SJCRH30 (cell line): Measurements from ENCODE around the gene ARFGAP1. TPM values are rescaled to one million over a fixed set of nuclear protein-coding genes. Genes with fewer than 3 reads are reported as not detected.
"Not testable (repeated sequence)": the region's sequence is repeated elsewhere in the genome, so short reads cannot be mapped to it uniquely, and the experiment has no call there.

Source experiments
- DNase-seq, 2 experiments: peaks; one replicate each; pipeline ENCODE4 v3.0.0-alpha.2; 2015 to 2020
- H3K27ac ChIP-seq: fragments of 250-450 bp; sonication (Bioruptor Pico); 2 replicates; pipeline ENCODE4 v1.5.1; 2020; ENCODE audit warnings: mild to moderate bottlenecking, moderate library complexity
- H3K27me3 ChIP-seq: fragments of 250-450 bp; sonication (Bioruptor Pico); 2 replicates; pipeline ENCODE4 v1.5.1; 2020; ENCODE audit warnings: mild to moderate bottlenecking, moderate library complexity
- H3K36me3 ChIP-seq: fragments of 250-450 bp; sonication (Bioruptor Pico); 2 replicates; pipeline ENCODE4 v1.5.1; 2020; ENCODE audit warnings: mild to moderate bottlenecking, moderate library complexity
- H3K4me1 ChIP-seq: fragments of 250-450 bp; sonication (Bioruptor Pico); 2 replicates; pipeline ENCODE4 v1.5.1; 2020; ENCODE audit warnings: mild to moderate bottlenecking, moderate library complexity
- H3K4me3 ChIP-seq: fragments of 250-450 bp; sonication (Bioruptor Pico); 2 replicates; pipeline ENCODE4 v1.5.1; 2020; ENCODE audit warnings: mild to moderate bottlenecking, moderate library complexity
- H3K9me3 ChIP-seq: fragments of 250-450 bp; sonication (Bioruptor Pico); replicated peaks from 2 replicates; pipeline ENCODE4 v1.5.1; 2020; ENCODE audit warnings: mild to moderate bottlenecking, moderate library complexity
- total RNA-seq: library from RNA; depleted of rRNA; stranded (reverse); fragments of >200 nt; shearing (Covaris generic); gene quantifications from 2 replicates; pipeline ENCODE4 v1.2.3, GENCODE V29; 2014

Gene ARFGAP1
- total RNA-seq, 1 experiment from 2014 or later = 96.8 TPM

DNA sequence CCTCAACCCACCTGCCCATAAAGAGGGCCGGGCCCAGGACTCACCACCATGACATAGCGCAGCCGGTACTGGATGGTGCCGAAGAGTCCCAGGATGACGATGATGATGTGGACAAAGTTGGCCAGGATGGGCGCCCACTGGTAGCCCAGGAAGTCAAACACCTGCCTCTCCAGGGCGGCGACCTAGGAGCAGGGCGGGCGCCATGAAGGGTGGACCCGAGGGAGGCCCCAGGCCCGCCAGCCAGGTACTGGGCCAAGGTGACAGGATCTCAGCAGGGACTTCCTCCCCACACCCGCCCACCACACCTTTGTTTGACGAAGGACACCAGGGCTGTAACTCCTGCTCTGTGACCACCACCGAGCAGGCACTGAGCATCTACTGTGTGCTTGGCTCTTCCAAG is 22.7 kb upstream of the ARFGAP1 start:
- H3K27me3 ChIP-seq = peaks cover 31% of the 10 kb centered on the region
- no peak for DNase-seq
- no peak overlapping the region for H3K27ac ChIP-seq
- no peaks in the 10 kb centered on the region for H3K36me3 ChIP-seq
- no peak overlapping the region for H3K4me3 ChIP-seq
- no peaks in the 10 kb centered on the region for H3K9me3 ChIP-seq
- peaks cover 35% of the 10 kb centered on the region for H3K4me1 ChIP-seq

DNA sequence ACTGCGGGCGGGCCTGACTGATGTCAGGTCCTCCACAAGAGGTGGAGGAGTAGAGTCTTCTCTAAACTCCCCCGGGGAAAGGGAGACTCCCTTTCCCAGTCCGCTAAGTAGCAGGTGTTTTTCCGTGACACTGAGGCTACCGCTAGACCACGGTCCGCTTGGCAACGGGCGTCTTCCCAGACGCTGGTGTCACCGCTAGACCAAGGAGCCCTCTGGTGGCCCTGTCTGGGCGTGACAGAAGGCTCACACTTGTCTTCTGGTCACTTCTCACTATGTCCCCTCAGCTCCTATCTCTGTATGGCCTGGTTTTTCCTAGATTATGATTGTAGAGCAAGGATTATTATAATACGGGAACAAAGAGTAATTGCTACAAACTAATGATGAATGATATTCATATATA is 21.3 kb upstream of the ARFGAP1 start:
- not testable (repeated sequence) for H3K27ac ChIP-seq, H3K4me3 ChIP-seq, H3K9me3 ChIP-seq, DNase-seq, H3K36me3 ChIP-seq
- Histone ChIP-seq H3K4me1 (peaks cover 35% of the 10 kb centered on the region), H3K27me3 (peaks cover 42% of the 10 kb centered on the region)

DNA sequence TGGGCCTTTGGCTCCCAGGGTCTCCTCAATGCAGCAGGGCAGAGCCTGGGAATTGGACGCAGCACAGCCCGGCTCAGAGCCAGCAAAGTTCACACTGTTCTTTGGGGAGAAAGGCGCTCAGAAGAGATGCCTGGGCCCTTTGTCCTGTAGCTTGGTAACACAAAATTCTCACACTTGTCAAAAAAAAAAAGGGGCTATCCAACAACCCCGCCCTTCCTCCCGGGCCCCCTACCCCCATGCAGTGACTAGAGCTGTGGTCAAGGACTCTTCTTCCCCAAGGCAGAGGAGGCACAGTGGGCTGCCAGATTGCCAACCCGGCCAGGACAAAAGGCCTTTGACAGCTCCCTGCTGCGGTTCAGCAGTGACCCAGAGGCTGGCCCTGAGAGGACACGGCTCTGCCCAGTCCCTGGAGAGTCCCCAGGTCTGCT is 20.3 kb upstream of the ARFGAP1 start:
- Histone ChIP-seq H3K27ac (no peak overlapping the region), H3K9me3 (no peaks in the 10 kb centered on the region), H3K27me3 (peaks cover 48% of the 10 kb centered on the region), H3K4me1 (peaks cover 26% of the 10 kb centered on the region), H3K4me3 (no peak overlapping the region), H3K36me3 (no peaks in the 10 kb centered on the region)
- DNase-seq = no peak

DNA sequence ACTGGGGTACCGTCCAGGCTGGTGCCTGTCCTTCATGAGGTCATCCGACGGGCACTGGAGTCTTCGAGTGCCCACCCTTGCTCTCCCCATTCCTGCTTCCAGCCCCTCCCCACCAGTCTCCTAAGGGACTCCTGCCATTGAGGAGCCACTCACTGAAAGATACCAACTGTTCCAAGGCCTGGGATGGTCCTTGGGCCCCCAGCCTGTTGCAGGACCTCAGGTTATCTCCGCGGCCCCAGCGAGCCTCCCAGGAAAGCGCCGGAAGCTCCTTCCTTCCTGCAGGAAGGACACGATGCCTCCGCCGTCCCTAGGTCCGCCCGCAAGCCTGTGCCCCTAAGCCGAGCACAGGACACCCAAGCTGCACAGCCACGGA is 19.6 kb upstream of the ARFGAP1 start:
- Histone ChIP-seq H3K4me1 (peaks cover 19% of the 10 kb centered on the region), H3K4me3 (peak overlapping the region; percentile 57), H3K9me3 (no peaks in the 10 kb centered on the region), H3K27me3 (peaks cover 46% of the 10 kb centered on the region), H3K36me3 (no peaks in the 10 kb centered on the region), H3K27ac (no peak overlapping the region)
- DNase-seq = no peak

DNA sequence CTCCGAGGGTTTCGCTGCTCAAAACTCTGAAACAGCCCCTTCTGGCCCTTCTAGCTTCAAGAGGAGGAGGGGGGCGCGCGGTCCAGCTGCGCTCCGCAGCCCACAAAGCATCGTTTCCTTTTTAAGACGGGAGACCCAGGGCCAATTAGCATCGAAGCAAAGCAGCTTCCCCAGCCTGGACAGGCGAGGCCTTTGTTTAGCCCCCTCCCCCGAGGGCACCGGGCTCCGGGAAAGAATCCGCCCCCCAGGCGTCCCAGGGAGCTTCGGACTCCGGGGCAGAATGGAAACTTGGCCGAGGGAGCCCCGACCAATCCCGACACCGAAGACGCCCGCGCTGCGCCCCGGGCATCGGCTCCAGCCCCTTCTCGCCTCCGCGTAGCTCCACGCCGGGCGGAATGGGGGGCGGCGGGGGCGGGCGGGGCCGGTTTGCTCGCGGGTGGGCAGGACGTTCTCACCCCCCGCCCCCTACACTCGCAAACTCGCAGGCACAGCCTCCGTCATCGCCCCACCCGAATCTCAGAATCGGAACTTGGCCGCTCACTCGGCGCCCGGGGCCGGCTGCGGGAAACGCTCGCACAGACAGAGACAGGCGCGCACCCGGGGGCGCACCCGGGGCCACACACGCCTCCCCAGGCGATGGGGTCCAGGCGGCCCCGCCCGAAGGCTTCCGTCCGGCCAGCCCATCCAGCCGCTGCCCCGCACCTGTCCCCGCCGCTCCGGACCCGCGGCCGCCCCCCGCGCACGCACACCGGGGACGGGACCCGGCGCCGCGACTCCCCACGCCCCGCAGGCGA is 19.0 kb upstream of the ARFGAP1 start:
- H3K4me1 ChIP-seq = peaks cover 19% of the 10 kb centered on the region
- H3K27me3 ChIP-seq = peaks cover 52% of the 10 kb centered on the region
- H3K9me3 ChIP-seq = no peaks in the 10 kb centered on the region
- DNase-seq = peak; percentile 60 to 67
- H3K27ac ChIP-seq = no peak overlapping the region
- H3K36me3 ChIP-seq = no peaks in the 10 kb centered on the region
- peak overlapping the region; percentile 57 for H3K4me3 ChIP-seq

DNA sequence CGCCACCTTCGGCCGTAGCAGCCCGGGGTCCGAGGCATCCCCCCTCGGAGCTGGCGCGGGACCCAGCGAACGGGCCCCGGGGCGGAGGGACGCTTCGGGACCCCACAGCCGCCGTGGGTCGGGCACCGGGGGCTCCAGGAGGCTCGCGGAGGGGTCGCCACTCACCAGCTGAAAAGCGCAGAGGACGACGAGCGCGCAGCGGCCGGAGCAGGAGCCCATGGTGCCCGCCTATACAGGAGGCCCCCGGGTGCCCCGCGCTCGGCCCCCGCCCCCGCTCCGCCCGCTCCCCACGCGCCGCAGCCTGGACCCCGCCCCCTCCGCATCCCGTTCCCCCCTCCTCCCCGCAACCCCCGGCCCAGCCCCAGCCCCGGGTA is 18.4 kb upstream of the ARFGAP1 start, which contains the start of gene NKAIN4:
TSS of gene NKAIN4 (minus strand) at position 232 of the 374 bp plus-strand sequence. CDS start at position 219, 13 bp downstream.
- DNase-seq = peak; percentile 61 to 66
- peaks cover 58% of the 10 kb centered on the region for H3K27me3 ChIP-seq
- H3K9me3 ChIP-seq = no peaks in the 10 kb centered on the region
- H3K4me1 ChIP-seq = peaks cover 19% of the 10 kb centered on the region
- H3K27ac ChIP-seq = no peak within 1 kb of the TSS
- no peaks in the 10 kb centered on the region for H3K36me3 ChIP-seq
- peak within 1 kb of the TSS; percentile 57 for H3K4me3 ChIP-seq

DNA sequence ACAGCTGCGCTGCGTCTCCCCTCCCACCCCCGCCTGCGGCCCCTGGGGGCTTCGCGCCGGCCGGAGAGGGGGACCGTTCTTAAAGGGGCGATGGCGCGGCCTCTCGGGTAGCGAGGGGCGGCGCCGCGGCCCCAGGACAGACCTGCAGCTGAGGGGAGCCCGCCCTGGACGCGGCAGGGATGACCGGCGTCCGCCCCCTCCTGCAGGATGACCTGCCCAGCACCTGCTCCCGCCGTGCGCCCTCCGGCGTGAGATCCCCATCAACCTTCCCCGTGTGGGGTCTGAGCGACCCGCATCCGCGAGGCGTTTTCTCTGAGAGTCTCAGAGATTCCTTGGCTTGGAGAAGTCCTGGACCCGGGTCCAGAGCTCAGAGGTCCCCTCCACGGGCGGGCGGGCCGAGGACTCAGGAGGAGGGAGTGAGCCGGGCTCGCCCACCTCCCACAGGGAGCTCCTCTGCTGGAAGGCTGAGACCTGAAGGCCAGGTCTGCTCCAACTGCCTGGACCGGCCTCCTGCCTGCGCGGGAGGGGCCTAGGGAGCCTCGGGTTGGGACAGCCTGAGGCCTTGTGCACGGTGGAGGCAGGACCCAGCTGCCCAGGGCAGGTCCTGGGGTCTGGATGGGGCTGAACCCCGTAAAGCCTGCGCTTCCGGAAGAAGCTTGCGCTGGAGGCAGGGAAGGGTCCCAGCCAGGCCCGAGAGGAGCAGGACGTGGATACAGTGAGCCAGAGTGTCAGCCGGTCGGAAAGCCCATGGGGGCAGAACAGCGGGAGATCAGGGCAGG is 17.8 kb upstream of the ARFGAP1 start:
- peak overlapping the region; percentile 19; the same call in 1 of the 2 replicates for H3K4me3 ChIP-seq
- H3K9me3 ChIP-seq = no peaks in the 10 kb centered on the region
- peaks cover 64% of the 10 kb centered on the region for H3K27me3 ChIP-seq
- H3K4me1 ChIP-seq = peaks cover 24% of the 10 kb centered on the region
- no peak overlapping the region for H3K27ac ChIP-seq
- no peaks in the 10 kb centered on the region for H3K36me3 ChIP-seq
- peak; percentile 66 to 82 for DNase-seq

DNA sequence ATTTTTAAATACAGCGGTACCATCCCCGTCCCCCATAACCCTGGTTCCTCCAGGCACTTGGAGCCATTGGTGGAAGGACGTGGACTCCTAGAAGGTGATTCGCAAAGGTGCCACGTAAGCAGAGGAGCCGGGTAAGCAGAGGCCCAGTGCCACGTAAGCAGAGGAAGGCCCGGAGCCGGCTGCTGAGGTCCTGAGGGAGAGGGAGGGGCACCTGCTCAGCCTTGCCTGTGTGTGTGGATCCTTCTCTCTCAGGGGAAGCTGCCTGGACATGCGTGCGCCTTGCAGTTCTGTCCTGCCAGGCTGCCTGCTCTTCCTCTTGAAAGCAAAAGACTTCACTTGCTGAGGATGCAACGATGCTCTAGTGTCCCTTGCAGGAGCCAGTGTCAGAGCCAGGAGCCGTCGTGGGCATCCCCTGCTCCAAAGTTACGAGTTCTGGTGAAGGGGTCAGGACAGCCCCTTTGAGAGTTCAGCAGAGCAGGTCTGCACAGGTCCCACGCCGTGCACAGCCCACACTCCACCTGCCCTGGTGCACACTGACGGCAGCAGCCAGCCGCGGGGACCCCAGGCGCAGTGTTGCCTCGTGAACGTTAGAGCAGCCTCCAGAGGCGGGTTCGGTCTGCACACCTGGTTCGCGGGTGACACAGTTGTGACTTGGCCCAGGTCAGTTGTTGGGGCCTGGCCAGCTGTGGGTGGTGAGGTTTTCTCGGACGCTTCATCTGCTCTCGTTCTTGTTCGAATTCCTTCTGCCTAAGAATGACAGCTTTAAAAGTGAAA is 16.5 kb upstream of the ARFGAP1 start:
- Histone ChIP-seq H3K36me3 (no peaks in the 10 kb centered on the region), H3K27me3 (peaks cover 77% of the 10 kb centered on the region), H3K4me1 (peaks cover 27% of the 10 kb centered on the region), H3K4me3 (no peak overlapping the region), H3K27ac (no peak overlapping the region), H3K9me3 (no peaks in the 10 kb centered on the region)
- DNase-seq = peak in 1 of 2 experiments; percentile 51

DNA sequence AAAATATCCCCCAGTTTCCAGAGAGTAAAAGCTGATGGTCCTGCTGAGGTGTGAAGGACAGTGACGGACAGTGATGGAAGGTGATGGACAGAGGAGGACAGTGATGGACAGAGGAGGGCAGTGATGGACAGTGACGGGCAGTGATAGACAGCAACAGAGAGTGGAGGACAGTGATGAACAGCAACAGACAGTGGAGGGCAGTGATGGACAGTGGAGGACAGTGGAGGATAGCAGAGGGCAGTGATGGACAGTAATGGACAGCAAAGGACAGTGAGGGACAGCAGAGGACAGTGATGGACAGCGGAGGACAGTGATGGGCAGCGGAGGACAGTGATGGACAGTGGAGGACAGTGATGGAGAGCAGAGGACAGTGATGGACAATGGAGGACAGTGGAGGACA is 15.7 kb upstream of the ARFGAP1 start:
- H3K27me3 ChIP-seq = peaks cover 81% of the 10 kb centered on the region
- H3K36me3 ChIP-seq = no peaks in the 10 kb centered on the region
- no peaks in the 10 kb centered on the region for H3K9me3 ChIP-seq

DNA sequence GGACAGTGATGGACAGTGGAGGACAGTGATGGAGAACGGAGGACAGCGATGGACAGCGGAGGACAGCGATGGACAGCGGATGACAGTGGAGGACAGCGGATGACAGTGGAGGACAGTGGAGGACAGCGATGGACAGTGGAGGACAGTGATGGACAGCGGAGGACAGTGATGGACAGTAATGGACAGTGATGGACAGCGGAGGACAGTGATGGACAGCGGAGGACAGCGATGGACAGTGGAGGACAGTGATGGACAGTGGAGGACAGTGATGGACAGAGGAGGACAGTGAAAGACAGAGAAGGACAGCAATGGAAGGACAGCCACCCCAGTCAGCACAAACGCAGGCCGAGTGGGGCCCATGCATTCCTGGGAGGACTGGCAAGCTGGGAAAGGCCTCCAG is 15.0 kb upstream of the ARFGAP1 start:
- H3K36me3 ChIP-seq = no peaks in the 10 kb centered on the region
- H3K4me3 ChIP-seq = no peak overlapping the region
- H3K9me3 ChIP-seq = no peaks in the 10 kb centered on the region
- H3K27me3 ChIP-seq = peaks cover 77% of the 10 kb centered on the region
- no peak overlapping the region for H3K27ac ChIP-seq
- peaks cover 34% of the 10 kb centered on the region for H3K4me1 ChIP-seq
- no peak for DNase-seq

More for the DNA sequence above, 15.7 kb upstream of the ARFGAP1 start:
- Histone ChIP-seq H3K4me3 (no peak overlapping the region), H3K4me1 (peaks cover 35% of the 10 kb centered on the region), H3K27ac (no peak overlapping the region)
- no peak for DNase-seq

DNA sequence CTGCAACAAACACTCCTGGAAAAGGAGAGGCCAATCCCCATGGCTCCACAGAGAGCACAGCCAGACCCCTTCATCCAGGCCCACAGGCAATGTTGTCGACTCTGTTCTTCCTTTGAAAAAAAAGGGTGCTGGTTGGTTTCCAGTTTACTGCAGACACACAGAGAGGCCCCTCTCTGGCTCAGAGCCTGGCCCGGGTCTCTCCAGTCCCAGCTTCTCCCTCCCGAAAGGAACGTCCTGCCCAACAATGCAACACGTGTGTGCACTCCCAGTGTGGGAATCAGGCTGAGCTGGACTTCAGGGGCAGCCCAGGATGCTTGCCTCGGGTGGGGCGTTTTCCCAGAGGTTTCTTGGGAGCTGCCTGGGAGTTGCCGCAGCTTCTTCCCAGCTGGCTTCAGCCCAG is 13.8 kb upstream of the ARFGAP1 start:
- Histone ChIP-seq H3K27ac (no peak overlapping the region), H3K9me3 (no peaks in the 10 kb centered on the region), H3K36me3 (no peaks in the 10 kb centered on the region), H3K27me3 (peaks cover 77% of the 10 kb centered on the region), H3K4me3 (no peak overlapping the region), H3K4me1 (peaks cover 25% of the 10 kb centered on the region)
- DNase-seq = no peak

DNA sequence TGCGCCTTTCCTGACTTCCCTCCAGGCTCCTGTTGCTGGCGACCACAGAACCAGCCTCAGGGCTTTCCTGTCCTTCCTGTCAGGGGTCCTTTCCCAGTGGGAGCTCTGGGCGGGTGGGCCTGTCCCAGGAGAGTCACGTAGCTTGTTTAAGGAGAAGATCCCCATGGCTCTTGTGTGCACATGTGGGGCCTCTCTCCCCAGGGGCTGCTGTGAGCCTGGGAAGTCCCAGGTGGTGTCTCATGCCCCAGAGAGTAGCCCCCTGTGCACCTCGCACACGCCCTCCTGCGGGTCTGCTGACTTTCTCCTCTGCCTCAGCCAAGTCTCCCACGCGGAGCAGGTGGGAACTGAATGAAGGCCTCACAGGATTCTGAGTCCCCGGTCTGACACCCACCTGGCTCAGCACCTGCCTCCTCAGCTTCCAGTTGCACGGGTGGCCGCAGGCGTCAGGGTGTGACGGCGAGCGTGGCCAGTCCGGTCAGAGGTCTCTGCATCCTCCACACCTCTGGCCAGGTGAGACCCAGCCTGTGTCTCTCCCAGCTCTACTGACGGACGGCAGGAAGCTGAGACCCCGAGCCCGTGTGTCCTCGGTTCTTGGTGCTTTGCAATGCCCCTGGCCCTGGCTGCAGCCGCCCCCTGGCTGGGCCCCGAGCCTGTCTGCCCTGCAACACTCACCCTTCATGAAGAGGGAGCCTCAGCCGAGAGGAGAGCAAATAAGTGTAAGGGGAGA is 12.7 kb upstream of the ARFGAP1 start:
- no peaks in the 10 kb centered on the region for H3K9me3 ChIP-seq
- no peaks in the 10 kb centered on the region for H3K36me3 ChIP-seq
- no peak for DNase-seq
- peaks cover 81% of the 10 kb centered on the region for H3K27me3 ChIP-seq
- no peak overlapping the region for H3K27ac ChIP-seq
- no peak overlapping the region for H3K4me3 ChIP-seq
- H3K4me1 ChIP-seq = peaks cover 26% of the 10 kb centered on the region

DNA sequence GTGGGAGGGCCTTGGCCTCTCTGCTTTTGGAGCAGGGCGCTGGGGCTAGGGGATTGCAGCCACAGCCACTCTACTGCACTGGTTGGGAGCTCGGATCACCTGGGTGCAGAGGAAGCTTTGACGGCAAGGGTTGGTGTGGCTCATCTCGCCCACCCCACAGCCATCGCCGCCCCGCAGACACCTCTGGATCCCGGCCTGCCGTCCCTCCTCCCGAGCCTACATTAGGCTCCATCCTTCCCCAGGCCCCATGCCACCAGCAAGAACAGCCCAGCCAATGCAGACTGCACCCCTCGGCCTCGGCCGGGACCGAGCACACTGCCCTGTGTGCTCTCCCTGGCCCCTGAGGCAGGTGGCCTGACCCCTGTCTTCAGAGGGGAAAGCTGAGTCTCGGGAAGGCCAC is 12.1 kb upstream of the ARFGAP1 start:
- Histone ChIP-seq H3K9me3 (no peaks in the 10 kb centered on the region), H3K4me3 (no peak overlapping the region), H3K27ac (no peak overlapping the region), H3K27me3 (peaks cover 75% of the 10 kb centered on the region), H3K36me3 (no peaks in the 10 kb centered on the region), H3K4me1 (peaks cover 26% of the 10 kb centered on the region)
- no peak for DNase-seq

DNA sequence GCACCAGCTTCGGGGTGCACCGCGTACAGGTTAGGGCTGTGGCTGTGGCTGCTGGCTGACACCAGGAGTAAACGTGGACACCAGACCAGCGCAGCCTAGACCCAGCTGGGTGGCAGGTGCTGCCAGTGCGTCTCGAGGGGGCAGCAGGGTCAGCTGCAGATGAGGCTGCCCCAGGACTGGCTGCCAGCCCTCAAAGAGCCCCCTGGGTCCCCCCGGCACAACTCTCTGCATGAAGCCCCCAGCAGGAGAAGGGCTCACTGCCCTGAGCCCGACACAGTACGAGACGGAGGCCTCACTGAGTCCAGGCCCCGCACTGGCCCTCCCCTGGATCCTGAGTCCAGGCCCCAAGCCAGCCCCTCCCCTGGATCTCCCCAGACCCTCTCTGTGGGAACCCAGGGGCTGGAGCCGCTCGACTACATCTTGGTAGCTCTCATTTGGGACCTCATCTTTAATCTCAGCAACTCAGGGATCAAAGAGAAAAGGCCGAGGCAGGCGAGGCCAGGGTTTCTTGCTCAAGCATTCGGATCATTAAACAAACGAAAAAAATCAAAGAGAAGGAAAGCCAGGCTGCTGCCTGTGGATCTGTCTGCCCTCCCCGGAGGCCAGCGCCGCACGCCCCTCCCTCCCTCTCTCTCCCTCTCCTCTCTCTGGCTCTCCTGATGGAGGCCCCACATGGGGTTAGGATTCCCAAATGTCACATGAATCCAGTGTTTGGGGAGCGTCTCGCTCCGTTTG is 11.4 kb upstream of the ARFGAP1 start:
- Histone ChIP-seq H3K36me3 (no peaks in the 10 kb centered on the region), H3K27me3 (peaks cover 68% of the 10 kb centered on the region), H3K4me3 (no peak overlapping the region), H3K9me3 (no peaks in the 10 kb centered on the region), H3K4me1 (peaks cover 33% of the 10 kb centered on the region), H3K27ac (no peak overlapping the region)
- peak in 1 of 2 experiments; percentile 62 for DNase-seq
